ENCODE data around the gene ENTPD1. TPM values are rescaled to one million over a fixed set of nuclear protein-coding genes. Genes with fewer than 3 reads are reported as not detected.

Gene ENTPD1
- total and polyA plus RNA-seq, 10 of the 15 experiments (the other 5 are each of a cell fraction or from before 2014, with no cell fraction given): 110 to 413 (median 161) TPM

GRCh38 chr10:95792211-95792780, 36.3 kb downstream of the ENTPD1 start:
- Histone ChIP-seq H3K9ac (ENCODE audit: control insufficient read depth, insufficient read depth, low read length) (peak overlapping the region; percentile 64), H2AFZ (ENCODE audit: control insufficient read depth, low read depth, low read length) (no peak overlapping the region), H3K79me2 (ENCODE audit: control insufficient read depth, insufficient read depth, low read length) (peaks cover 98% of the 10 kb centered on the region), H3K36me3 (ENCODE audit: control insufficient read depth in 2 of 2, insufficient read depth in 2 of 2, low read length in 1 of 2) (peaks cover 3 to 5% of the 10 kb centered on the region in 2 experiments), H3K27ac (ENCODE audit: control insufficient read depth, insufficient read depth) (peak overlapping the region; percentile 93), H3K27me3 (replicated peaks in 1 of 2; ENCODE audit: control insufficient read depth in 2 of 2, insufficient read depth in 2 of 2, low read length in 1 of 2) (no peaks in the 10 kb centered on the region), H3K4me2 (ENCODE audit: control insufficient read depth, insufficient read depth) (peak overlapping the region; percentile 76), H3K4me1 (ENCODE audit: control insufficient read depth, insufficient read depth, low read length) (peaks cover 69% of the 10 kb centered on the region), H4K20me1 (ENCODE audit: control insufficient read depth, insufficient read depth) (no peaks in the 10 kb centered on the region), H3K4me3 (no peak overlapping the region), H3K9me3 (replicated peaks; ENCODE audit: control insufficient read depth, insufficient read depth, low read length) (no peaks in the 10 kb centered on the region; the same call in 2 of the 3 replicates)
- BruUV-seq (replicated peaks): no TSS peak
- DNase-seq (ENCODE audit: low read depth, low spot score): no peak
- in situ Hi-C loops (cut with MboI): loop anchor here (5.0 kb wide), 1 partner anchor 40 kb away; no protein-coding TSS in a partner anchor
- 64% methylated on average over 2 of the region's 2 CpGs for WGBS (ENCODE audit: insufficient coverage, insufficient replicate concordance, low lambda C conversion rate, missing lambda C conversion rate)
- SMC1A ChIA-PET (ENCODE audit: uncharacterized antibody, unreplicated experiment): interaction anchor here (1.0 to 27.8 kb wide), 6 partner anchors 9 to 98 kb away, joined by 3 to 795 read pairs (median 93); partner anchors contain the start of genes ENTPD1 and TCTN3
- RAD21 ChIA-PET (ENCODE audit: unreplicated experiment): interaction anchor here (1.0 to 9.6 kb wide), 10 partner anchors 8 to 99 kb away, joined by 3 to 141 read pairs (median 64); partner anchors contain the start of genes ENTPD1 and TCTN3
- POLR2A ChIA-PET: interaction anchor here (1.0 to 18.6 kb wide), 8 partner anchors 9 to 99 kb away, joined by 3 to 451 read pairs (median 16); partner anchors contain the start of genes ENTPD1 and TCTN3
- CTCF ChIA-PET: interaction anchor here (1.0 to 3.9 kb wide), 7 partner anchors 8 to 98 kb away, joined by 3 to 28 read pairs (median 11); partner anchors contain the start of gene TCTN3
- no peak for ATAC-seq
- intact Hi-C loops (cut with micrococcal nuclease; ENCODE audit: unreplicated experiment): no loop called here
- no peak for TF ChIP-seq ZNF622 (IDR thresholded peaks at IDR 0.05)
- no peak for TF ChIP-seq ELK1 (IDR thresholded peaks at IDR 0.05; ENCODE audit: low read depth, low read length)
- TF ChIP-seq ZNF592 (IDR thresholded peaks at IDR 0.05): peak; percentile 69; the same call in 1 of the 2 replicates
- FAIRE-seq: no peak
